WTC11 (cell line): Measurements from ENCODE around the gene ACSS3.

ENCODE experiments used
- AFF4 ChIP-seq: sonication (generic); formaldehyde crosslinking; IDR thresholded peaks from 2 replicates; pipeline ENCODE4 v1.8.1; 2023; ENCODE audit warnings: mild to moderate bottlenecking, missing genetic modification reagents, borderline replicate concordance
- ATF3 ChIP-seq: sonication (generic); formaldehyde crosslinking; conservative IDR thresholded peaks from 2 replicates; pipeline ENCODE4 v1.8.1; 2022; ENCODE audit warnings: mild to moderate bottlenecking, missing genetic modification reagents
- CREB1 ChIP-seq: sonication (generic); formaldehyde crosslinking; IDR thresholded peaks from 2 replicates; pipeline ENCODE4 v1.8.0; 2023; ENCODE audit warnings: mild to moderate bottlenecking, missing genetic modification reagents
- CTCF ChIP-seq: fragments of 200-600 bp; IDR thresholded peaks from 2 replicates; pipeline ENCODE4 v1.8.0; 2022; ENCODE audit warnings: antibody characterized with exemption
- JAZF1 ChIP-seq: fragments of 250-450 bp; sonication (Bioruptor Pico); IDR thresholded peaks from 2 replicates; pipeline ENCODE4 v1.9.0; 2021; ENCODE audit warnings: moderate library complexity, mild to moderate bottlenecking, inconsistent platforms
- NFE2L1 ChIP-seq: sonication (generic); formaldehyde crosslinking; IDR thresholded peaks from 2 replicates; pipeline ENCODE4 v1.8.1; 2023; ENCODE audit warnings: missing genetic modification reagents
- NFYB ChIP-seq: sonication (generic); formaldehyde crosslinking; conservative IDR thresholded peaks from 2 replicates; pipeline ENCODE4 v1.8.0; 2022; ENCODE audit warnings: low read depth, missing genetic modification reagents
- TEAD1 ChIP-seq: sonication (generic); formaldehyde crosslinking; IDR thresholded peaks from 2 replicates; pipeline ENCODE4 v1.8.0; 2022; ENCODE audit warnings: mild to moderate bottlenecking, missing genetic modification reagents
- TEAD4 ChIP-seq: sonication (generic); formaldehyde crosslinking; IDR thresholded peaks from 2 replicates; pipeline ENCODE4 v1.8.0; 2022; ENCODE audit warnings: mild to moderate bottlenecking, missing genetic modification reagents
- ZNF416 ChIP-seq: fragments of 250-450 bp; sonication (Bioruptor Pico); IDR thresholded peaks from 2 replicates; pipeline ENCODE4 v1.9.0; 2021; ENCODE audit warnings: mild to moderate bottlenecking, inconsistent platforms

GRCh38 chr12:81208187-81208911, 130.5 kb downstream of the ACSS3 start:
- TF ChIP-seq CTCF (no peak), NFE2L1 (CRISPR knock-in tag) (no peak), ATF3 (CRISPR knock-in tag) (no peak), CREB1 (CRISPR knock-in tag) (no peak), NFYB (CRISPR knock-in tag) (no peak), TEAD1 (CRISPR knock-in tag) (no peak), ZNF416 (CRISPR knock-in tag) (no peak), TEAD4 (CRISPR knock-in tag) (no peak), JAZF1 (CRISPR knock-in tag) (no peak), AFF4 (no peak)
